GM19397 (cell line): Measurements from ENCODE around the gene ZBTB40.

Experiments
- ATAC-seq: cut with Tn5 transposase; IDR thresholded peaks from one replicate; pipeline ENCODE4 v1.9.1; 2021; ENCODE audit warnings: mild to moderate bottlenecking, moderate library complexity; ENCODE audit not compliant: unreplicated experiment

ZBTB40 gene

GRCh38 chr1:22498463-22498862 lies 46.8 kb downstream of the ZBTB40 start:
- no peak for ATAC-seq

- ATAC-seq: no peak
Measured at GRCh38 chr1:22500058-22500457, 48.4 kb downstream of the ZBTB40 start.

- no peak for ATAC-seq
Measured at GRCh38 chr1:22500471-22500870, 48.8 kb downstream of the ZBTB40 start.

GRCh38 chr1:22502202-22502601 lies 50.6 kb downstream of the ZBTB40 start:
- no peak for ATAC-seq

- ATAC-seq: no peak
Measured at GRCh38 chr1:22503721-22504410, 52.2 kb downstream of the ZBTB40 start.

- no peak for ATAC-seq
Measured at GRCh38 chr1:22506130-22506692, 54.6 kb downstream of the ZBTB40 start.

GRCh38 chr1:22507587-22507986 lies 55.9 kb downstream of the ZBTB40 start:
- no peak for ATAC-seq

GRCh38 chr1:22508329-22508728 lies 56.7 kb downstream of the ZBTB40 start:
- no peak for ATAC-seq

GRCh38 chr1:22508991-22509390 lies 57.3 kb downstream of the ZBTB40 start:
- no peak for ATAC-seq

GRCh38 chr1:22509815-22510214 lies 58.2 kb downstream of the ZBTB40 start:
- no peak for ATAC-seq

GRCh38 chr1:22512873-22513272 lies 61.2 kb downstream of the ZBTB40 start:
- no peak for ATAC-seq

- no peak for ATAC-seq
Measured at GRCh38 chr1:22516906-22517571, 65.4 kb downstream of the ZBTB40 start.

GRCh38 chr1:22517956-22518355 lies 66.3 kb downstream of the ZBTB40 start:
- no peak for ATAC-seq

GRCh38 chr1:22518379-22518778 lies 66.7 kb downstream of the ZBTB40 start:
- no peak for ATAC-seq

- ATAC-seq: no peak
Measured at GRCh38 chr1:22520871-22521270, 69.2 kb downstream of the ZBTB40 start.

GRCh38 chr1:22521692-22522091 lies 70.0 kb downstream of the ZBTB40 start:
- ATAC-seq: no peak

- ATAC-seq: no peak
Measured at GRCh38 chr1:22522221-22522743, 70.6 kb downstream of the ZBTB40 start.

- no peak for ATAC-seq
Measured at GRCh38 chr1:22524481-22524880, 72.8 kb downstream of the ZBTB40 start.

GRCh38 chr1:22525211-22525610 lies 73.6 kb downstream of the ZBTB40 start:
- ATAC-seq: no peak

GRCh38 chr1:22525646-22526045 lies 74.0 kb downstream of the ZBTB40 start:
- ATAC-seq: no peak

- no peak for ATAC-seq
Measured at GRCh38 chr1:22526098-22526497, 74.4 kb downstream of the ZBTB40 start.

GRCh38 chr1:22526677-22527076 lies 75.0 kb downstream of the ZBTB40 start:
- ATAC-seq: no peak
